Thyroid gland (tissue), 4 donors: ENCODE results near the gene EEFSEC. TPM values are rescaled to one million over a fixed set of nuclear protein-coding genes. Genes with fewer than 3 reads are reported as not detected.

Source experiments
- DNase-seq, 2 donors: peaks; one replicate each; pipeline ENCODE4 v3.0.0-alpha.2; 2019
- H3K27ac ChIP-seq, 3 donors: fragments of 200-600 bp; sonication (generic); 1 replicate in 2 of 3; 2 replicates in 1 of 3; pipeline ENCODE4 v1.5.1; 2016 to 2019; ENCODE audit warnings: mild to moderate bottlenecking in 1 of 3, moderate library complexity in 1 of 3
- H3K27me3 ChIP-seq: fragments of 200-600 bp; sonication (generic); one replicate; pipeline ENCODE4 v1.5.1; 2019
- H3K36me3 ChIP-seq, 2 donors: fragments of 200-600 bp; sonication (generic); one replicate each; pipeline ENCODE4 v1.5.1; 2016 to 2019
- H3K4me1 ChIP-seq, 2 donors: fragments of 200-600 bp; sonication (generic); one replicate each; pipeline ENCODE4 v1.5.1; 2017 to 2019
- H3K4me3 ChIP-seq, 3 donors: fragments of 200-600 bp; sonication (generic); replicated peaks in 1 of 3; 1 replicate in 2 of 3; 2 replicates in 1 of 3; pipeline ENCODE4 v1.5.1; 2016; ENCODE audit warnings: mild to moderate bottlenecking in 1 of 3
- H3K9me3 ChIP-seq: fragments of 200-600 bp; sonication (generic); one replicate; pipeline ENCODE4 v1.5.1; 2017
- CTCF ChIP-seq, 6 experiments: fragments of 200-600 bp in 3 of 6; fragments of 450-650 bp in 3 of 6; sonication (generic) in 3 of 6; IDR thresholded peaks; one replicate each; pipeline ENCODE4 v1.5.1; 2016 to 2019; ENCODE audit warnings: antibody characterized with exemption in 6 of 6, mild to moderate bottlenecking in 2 of 6, inconsistent platforms in 1 of 6, moderate library complexity in 1 of 6
- POLR2A ChIP-seq, 2 donors: fragments of 450-650 bp; IDR thresholded peaks; one replicate each; pipeline ENCODE4 v1.6.1; 2017; ENCODE audit warnings: antibody characterized with exemption in 2 of 2, mild to moderate bottlenecking in 2 of 2, moderate library complexity in 1 of 2
- WGBS, 2 donors: methylation state at CpG; one replicate each; pipeline ENCODE4 v1.1.5; 2017; 5-methylcytosine and 5-hydroxymethylcytosine counted together
- intact Hi-C: fragments of 100-400 bp; cut with DNase I; formaldehyde crosslinking; loops from one replicate; pipeline ENCODE4 v1.15.1; 2023
- total RNA-seq, 4 donors: library from RNA; depleted of rRNA; stranded (reverse); fragments of >200 nt; gene quantifications; one replicate each; pipeline ENCODE4 v1.2.3, GENCODE V29; 2016

The EEFSEC gene
- total RNA-seq, 4 donors from 2014 or later: 13.3 to 26.6 (median 21.7) TPM

GRCh38 chr3:128436214-128436613 is 282.9 kb downstream of the EEFSEC start:
- Histone ChIP-seq H3K27ac (no peak overlapping the region), H3K4me3 (no peak overlapping the region), H3K36me3 (no peaks in the 10 kb centered on the region), H3K27me3 (no peaks in the 10 kb centered on the region), H3K4me1 (peaks cover 4 to 11% of the 10 kb centered on the region in 2 donors), H3K9me3 (no peaks in the 10 kb centered on the region)
- WGBS, 2 donors: 81 to 87% methylated on average over 3 of the region's 3 CpGs
- TF ChIP-seq CTCF (IDR thresholded peaks at IDR 0.05) (no peak), POLR2A (IDR thresholded peaks at IDR 0.05) (no peak)
- intact Hi-C loops: no loop called here
- no peak for DNase-seq

GRCh38 chr3:128438488-128439072 is 285.3 kb downstream of the EEFSEC start:
- H3K27ac ChIP-seq: no peak overlapping the region
- H3K9me3 ChIP-seq: no peaks in the 10 kb centered on the region
- no peak overlapping the region for H3K4me3 ChIP-seq
- WGBS, 2 donors: 14 to 75% methylated on average over 1 to 6 of the region's 6 CpGs
- intact Hi-C loops: no loop called here
- no peaks in the 10 kb centered on the region for H3K27me3 ChIP-seq
- peak in 1 of 6 experiments; percentile 19 for TF ChIP-seq CTCF (IDR thresholded peaks at IDR 0.05)
- no peak for TF ChIP-seq POLR2A (IDR thresholded peaks at IDR 0.05)
- no peaks in the 10 kb centered on the region for H3K4me1 ChIP-seq
- DNase-seq: no peak
- H3K36me3 ChIP-seq: no peaks in the 10 kb centered on the region

GRCh38 chr3:128439226-128439625 is 285.9 kb downstream of the EEFSEC start:
- Histone ChIP-seq H3K9me3 (no peaks in the 10 kb centered on the region), H3K4me1 (no peaks in the 10 kb centered on the region), H3K27ac (no peak overlapping the region), H3K27me3 (no peaks in the 10 kb centered on the region), H3K4me3 (no peak overlapping the region), H3K36me3 (no peaks in the 10 kb centered on the region)
- intact Hi-C loops: no loop called here
- WGBS, 2 donors: 41 to 61% methylated on average over 3 of the region's 3 CpGs
- DNase-seq: no peak
- TF ChIP-seq CTCF (IDR thresholded peaks at IDR 0.05) (no peak), POLR2A (IDR thresholded peaks at IDR 0.05) (no peak)

- no peak overlapping the region for H3K4me3 ChIP-seq
- no peaks in the 10 kb centered on the region for H3K36me3 ChIP-seq
- no peaks in the 10 kb centered on the region for H3K27me3 ChIP-seq
- WGBS, 2 donors: 75 to 96% methylated on average over 5 to 6 of the region's 7 CpGs
- H3K4me1 ChIP-seq: no peaks in the 10 kb centered on the region
- DNase-seq: no peak
- intact Hi-C loops: no loop called here
- no peak overlapping the region for H3K27ac ChIP-seq
- TF ChIP-seq POLR2A (IDR thresholded peaks at IDR 0.05) (no peak), CTCF (IDR thresholded peaks at IDR 0.05) (no peak)
- H3K9me3 ChIP-seq: no peaks in the 10 kb centered on the region
These were observed 288.8 kb downstream of the EEFSEC start for GRCh38 chr3:128442070-128442469.

GRCh38 chr3:128442949-128443348 is 289.7 kb downstream of the EEFSEC start:
- Histone ChIP-seq H3K4me3 (no peak overlapping the region), H3K27me3 (no peaks in the 10 kb centered on the region), H3K4me1 (no peaks in the 10 kb centered on the region), H3K27ac (no peak overlapping the region), H3K36me3 (no peaks in the 10 kb centered on the region), H3K9me3 (no peaks in the 10 kb centered on the region)
- no peak for DNase-seq
- intact Hi-C loops: no loop called here
- 59 to 73% methylated on average over 6 of the region's 6 CpGs for WGBS, 2 donors
- no peak for TF ChIP-seq POLR2A (IDR thresholded peaks at IDR 0.05)
- no peak for TF ChIP-seq CTCF (IDR thresholded peaks at IDR 0.05)
